ENCODE results near the gene VEGFA.

Gene VEGFA

GRCh38 chr6:43833996-43834390 lies 64.0 kb downstream of the VEGFA start:
- H3K4me3 ChIP-seq (ENCODE audit: low read length) = no peak overlapping the region
- no peak for TF ChIP-seq CTCF (conservative IDR thresholded peaks at IDR 0.05; ENCODE audit: low read length)
- DNase-seq (ENCODE audit: low read depth) = no peak

GRCh38 chr6:43834528-43835155 lies 64.6 kb downstream of the VEGFA start:
- no peak overlapping the region for H3K4me3 ChIP-seq (ENCODE audit: low read length)
- TF ChIP-seq CTCF (conservative IDR thresholded peaks at IDR 0.05; ENCODE audit: low read length) = no peak
- DNase-seq (ENCODE audit: low read depth) = no peak

GRCh38 chr6:43835872-43836419 lies 65.9 kb downstream of the VEGFA start:
- no peak for DNase-seq (ENCODE audit: low read depth)
- H3K4me3 ChIP-seq (ENCODE audit: low read length) = no peak overlapping the region
- no peak for TF ChIP-seq CTCF (conservative IDR thresholded peaks at IDR 0.05; ENCODE audit: low read length)

Measured in AG10803 (cell line).